ENCODE results near the gene HECTD4.

The HECTD4 gene

DNA sequence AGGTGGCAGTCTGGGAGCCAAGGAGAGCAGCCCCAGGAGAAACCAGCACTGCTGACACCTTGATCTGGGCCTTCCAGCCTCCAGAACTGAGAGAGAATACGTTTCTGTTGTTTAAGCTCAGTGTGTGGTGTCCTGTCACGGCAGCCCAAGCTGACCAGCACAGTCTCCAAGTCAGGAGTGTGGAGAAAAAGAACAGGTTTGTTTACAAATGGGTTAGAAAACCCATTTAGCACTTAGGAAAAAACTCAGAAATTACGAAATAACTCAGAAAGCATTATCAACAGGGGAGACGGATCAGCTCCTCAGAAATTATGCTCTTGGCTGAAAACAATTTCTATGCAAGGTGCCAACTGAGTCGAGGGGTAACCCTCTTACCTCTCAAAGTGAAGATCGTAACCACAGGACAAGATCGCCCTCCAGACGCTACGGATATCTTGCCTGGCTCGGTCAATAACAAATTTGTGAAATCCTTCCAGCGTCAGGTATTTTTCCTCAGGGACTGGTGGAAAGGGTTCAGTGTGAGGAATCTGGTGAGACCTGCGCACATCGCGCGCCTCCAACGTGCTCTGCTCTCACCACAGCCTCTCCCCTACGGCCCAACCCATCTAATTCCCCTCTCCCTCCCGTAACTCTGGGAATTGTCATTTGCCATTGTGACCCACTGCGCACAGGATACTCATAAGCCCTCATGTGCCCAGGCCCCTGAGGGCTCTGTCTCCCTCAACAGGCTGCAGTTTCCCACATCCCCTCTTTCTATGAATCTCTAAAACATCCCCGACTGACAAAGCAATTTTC, 206.7 kb downstream of the HECTD4 start:
- peak in 1 of 42 donors; percentile 13 for DNase-seq
- intact Hi-C loops (cut with DNase I): no loop called here

DNA sequence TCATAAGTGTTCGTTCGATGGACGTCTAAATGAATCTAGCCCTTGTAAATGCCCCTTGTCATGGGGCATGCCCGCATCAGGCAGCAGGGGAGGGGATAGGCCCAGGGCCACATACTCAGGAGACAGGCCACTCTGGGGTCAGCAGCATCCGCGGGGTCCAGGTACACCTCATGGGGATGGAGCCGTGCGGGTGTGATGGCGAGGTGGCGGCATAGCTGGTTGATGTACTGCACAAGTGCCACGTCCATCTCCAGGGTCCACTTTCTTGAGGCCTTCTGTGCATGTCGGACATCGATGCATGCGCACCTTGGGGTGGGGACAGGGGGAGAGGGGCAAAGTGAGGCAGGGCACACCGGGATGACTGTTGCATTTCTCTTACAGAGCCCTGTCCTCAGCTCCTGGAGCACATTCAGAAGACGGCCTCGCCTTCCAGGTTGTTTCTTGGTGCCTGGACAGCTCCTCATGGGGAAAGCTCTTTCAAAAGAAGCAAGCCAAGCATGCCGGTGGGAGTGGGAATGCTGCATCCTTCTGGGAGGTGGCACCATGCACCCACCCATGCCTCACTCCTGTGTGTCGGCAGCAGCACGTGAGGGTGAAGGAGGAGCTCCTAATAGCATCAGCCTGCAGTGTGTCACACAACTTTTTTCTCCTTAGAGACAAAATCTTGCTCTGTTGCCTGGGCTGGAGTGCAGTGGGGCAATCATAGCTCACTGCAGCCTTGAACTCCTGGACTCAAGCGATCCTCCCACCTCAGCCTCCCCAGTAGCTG, 209.5 kb downstream of the HECTD4 start:
- DNase-seq: peak in 12 of 42 donors; percentile 22 to 65 (median 34)
- intact Hi-C loops (cut with DNase I): no loop called here

DNA sequence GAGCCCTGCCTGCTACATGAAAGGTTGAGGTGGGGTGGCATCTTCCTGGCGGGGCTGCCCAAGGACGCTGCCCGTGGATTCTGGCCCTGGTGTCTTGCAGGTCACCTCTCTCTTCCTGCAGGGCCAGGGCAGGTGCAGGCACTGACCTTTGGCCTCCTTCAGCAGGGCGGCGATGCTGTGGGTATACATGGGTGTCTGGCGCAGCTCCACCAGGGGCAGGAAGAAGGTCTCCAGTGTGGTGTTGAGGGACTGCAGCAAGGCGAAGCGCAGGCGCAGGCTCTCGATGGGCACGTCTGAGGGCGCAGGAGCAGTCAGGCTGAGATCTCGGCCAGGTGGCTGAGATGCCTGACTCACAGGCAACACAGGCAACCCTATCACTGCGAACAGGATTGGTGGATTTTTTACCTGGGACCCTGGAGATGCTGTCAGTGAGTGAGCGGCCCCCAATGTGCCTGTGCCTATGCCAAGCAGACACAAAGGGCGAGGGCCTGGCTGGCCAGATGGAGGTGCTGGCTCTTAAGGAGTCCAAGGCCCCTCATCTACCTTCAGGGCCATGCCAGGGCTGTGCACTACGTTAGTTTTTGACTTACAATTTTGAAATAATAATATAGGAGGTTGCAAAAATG, 211.1 kb downstream of the HECTD4 start:
- intact Hi-C loops (cut with DNase I): no loop called here
- no peak for DNase-seq

DNA sequence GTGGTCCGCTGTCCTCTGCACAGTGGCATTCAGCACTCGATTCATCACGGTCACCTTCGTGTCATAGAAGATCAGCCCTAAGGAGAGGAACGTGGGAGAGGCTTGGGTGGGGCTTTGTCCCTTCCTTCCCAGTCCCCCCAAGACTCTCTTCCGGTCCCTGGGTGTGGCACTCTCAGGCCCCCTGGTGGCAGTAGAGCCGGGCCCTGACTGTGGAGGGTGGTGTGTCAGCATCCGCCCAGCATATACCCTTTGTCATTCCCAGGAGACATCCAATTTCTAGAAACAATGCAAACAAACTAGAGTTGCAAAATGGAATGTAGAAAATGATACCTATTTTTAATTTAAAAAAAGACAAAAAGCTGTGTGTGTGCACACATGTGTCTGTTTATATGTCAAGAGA, 211.9 kb downstream of the HECTD4 start:
- peak in 8 of 42 donors; percentile 7 to 69 (median 38) for DNase-seq
- intact Hi-C loops (cut with DNase I): no loop called here

DNA sequence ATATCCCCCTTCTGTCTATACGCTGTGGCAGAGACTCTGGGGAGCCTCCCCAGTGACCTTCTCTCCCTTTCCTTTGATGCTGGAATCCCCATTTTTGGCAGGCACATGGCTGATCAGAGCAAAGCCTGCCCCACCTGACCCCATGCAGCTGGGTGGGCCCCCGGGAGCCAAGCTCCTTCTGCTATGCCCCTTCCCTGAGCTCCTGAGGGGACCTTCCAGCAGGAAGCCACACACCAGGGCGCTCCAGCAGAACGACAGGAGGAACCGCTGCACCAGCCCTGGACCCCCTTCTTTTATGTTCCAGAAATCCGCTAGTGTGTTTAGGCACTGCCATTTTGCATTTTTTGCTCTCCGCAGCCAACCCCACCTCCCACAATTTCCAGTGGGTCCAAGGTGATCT, 212.3 kb downstream of the HECTD4 start:
- intact Hi-C loops (cut with DNase I): no loop called here
- DNase-seq: peak in 1 of 42 donors; percentile 11

DNA sequence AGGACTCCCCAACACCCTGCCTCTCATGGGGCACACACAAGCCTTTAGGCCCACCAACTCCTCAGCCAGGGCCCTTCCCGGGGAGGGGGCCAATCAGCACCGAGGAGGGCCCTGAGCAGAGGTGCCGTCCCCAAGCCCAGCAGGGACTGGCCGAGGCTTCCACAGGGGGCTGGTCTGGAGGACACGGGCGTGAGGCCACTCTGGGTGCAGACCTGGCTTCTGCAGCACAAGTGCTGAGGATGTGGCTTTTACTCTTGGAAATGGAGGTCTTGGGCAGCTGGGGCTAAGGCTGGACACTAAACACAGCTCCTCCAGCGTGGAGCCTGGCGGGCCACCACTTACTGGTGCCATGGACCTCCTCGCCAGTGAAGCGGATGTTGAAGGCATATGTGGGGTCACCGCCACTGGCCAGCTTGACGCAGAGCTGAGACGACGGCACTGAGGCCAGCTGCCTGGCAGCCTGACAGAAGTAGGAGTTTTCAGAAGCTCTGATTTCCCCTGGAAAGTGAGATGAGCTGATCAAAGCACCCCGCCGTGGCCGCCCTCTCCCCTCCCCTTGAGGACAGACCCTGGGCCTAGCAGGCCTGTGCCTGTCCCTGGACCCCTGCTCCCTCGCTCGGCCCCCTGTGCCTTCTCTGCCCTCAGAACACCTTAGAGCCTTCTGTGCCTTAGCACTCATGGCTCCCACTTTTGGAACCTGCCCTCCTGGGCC, 212.9 kb downstream of the HECTD4 start:
- peak in 5 of 42 donors; percentile 7 to 42 (median 18) for DNase-seq
- intact Hi-C loops (cut with DNase I): no loop called here

DNA sequence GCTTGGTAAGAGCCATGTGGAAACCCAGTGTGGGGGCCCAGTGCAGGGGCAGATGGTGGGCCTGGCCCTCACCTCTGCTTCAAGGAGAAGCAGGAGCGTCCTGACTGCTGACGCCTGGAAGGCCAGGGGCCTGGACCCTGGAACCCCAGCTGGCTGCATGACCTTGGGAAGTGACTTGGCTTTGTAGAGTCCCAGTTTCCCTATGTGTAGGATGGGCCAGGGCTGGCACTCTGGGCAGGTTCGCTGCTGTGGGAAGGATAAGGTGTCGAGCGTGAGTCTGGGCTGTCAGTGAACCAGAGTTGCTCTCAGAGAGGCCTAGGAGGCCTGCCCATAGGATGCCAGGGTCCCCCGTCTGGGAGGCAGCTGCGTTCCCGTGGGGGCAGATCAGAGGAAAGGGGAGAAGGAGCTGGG, 213.7 kb downstream of the HECTD4 start:
- intact Hi-C loops (cut with DNase I): no loop called here
- DNase-seq: peak in 2 of 42 donors; percentile 16 to 23

DNA sequence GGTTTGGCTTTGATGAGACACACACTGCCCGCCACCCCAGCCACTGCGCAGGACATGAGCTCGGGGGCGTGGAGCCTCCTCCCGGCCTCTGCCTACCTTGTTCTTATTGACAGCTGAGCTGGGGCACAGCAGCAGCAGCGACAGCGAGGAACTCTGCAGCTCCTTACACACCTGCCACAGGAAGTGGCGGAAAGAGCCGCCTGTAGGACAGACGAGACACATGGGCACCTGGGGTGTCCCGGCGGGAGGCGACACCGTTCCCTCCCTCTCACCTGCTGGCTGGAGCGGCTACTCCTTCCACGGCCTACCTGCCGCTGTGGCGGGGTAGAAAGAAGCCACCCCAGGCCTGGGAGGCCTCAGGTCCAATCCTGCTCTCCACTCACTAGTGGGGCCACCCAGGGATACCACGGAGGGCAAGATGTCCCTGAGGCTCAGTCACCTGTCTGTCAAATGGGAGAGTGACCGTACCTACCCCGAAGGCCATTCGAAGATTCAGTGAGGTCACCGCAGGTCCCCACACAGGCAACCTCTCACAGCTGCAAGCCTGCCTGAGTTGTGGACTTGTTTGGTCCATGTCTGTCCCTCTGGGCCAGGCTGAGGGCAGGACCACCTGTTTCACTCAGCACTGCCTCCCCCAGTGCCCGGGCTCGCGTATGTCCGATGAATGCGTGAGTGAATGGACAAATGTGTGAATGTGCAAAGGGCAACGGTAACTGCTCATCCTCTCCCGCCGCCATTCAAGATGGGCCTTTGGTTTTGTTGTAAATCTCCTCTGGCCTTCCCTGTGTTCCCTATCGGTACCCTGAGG, 214.3 kb downstream of the HECTD4 start:
- intact Hi-C loops (cut with DNase I): no loop called here
- DNase-seq: peak in 6 of 42 donors; percentile 13 to 40 (median 32)

DNA sequence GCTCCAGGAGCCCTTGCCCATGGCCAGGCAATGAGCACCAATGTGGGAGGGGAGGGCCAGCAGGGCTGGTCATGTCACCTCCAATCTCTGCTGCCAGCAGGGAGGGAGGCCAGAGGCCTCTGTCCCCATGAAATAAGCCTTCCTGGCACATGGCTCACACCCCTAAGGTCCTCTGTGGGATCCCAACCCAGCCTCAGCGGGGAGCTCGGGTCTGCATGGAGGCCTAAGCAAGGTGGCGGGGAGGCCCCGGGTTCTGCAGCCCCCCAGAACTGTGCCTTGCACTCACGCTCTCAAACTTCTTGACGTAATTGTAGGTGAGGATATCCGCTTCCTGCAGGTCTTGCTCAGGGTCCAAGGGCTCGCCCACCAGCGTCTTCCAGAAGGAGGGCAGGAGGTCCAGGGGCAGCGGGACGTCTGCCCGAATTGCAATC, 215.2 kb downstream of the HECTD4 start:
- intact Hi-C loops (cut with DNase I): no loop called here
- DNase-seq: peak in 3 of 42 donors; percentile 8 to 27 (median 14)

DNA sequence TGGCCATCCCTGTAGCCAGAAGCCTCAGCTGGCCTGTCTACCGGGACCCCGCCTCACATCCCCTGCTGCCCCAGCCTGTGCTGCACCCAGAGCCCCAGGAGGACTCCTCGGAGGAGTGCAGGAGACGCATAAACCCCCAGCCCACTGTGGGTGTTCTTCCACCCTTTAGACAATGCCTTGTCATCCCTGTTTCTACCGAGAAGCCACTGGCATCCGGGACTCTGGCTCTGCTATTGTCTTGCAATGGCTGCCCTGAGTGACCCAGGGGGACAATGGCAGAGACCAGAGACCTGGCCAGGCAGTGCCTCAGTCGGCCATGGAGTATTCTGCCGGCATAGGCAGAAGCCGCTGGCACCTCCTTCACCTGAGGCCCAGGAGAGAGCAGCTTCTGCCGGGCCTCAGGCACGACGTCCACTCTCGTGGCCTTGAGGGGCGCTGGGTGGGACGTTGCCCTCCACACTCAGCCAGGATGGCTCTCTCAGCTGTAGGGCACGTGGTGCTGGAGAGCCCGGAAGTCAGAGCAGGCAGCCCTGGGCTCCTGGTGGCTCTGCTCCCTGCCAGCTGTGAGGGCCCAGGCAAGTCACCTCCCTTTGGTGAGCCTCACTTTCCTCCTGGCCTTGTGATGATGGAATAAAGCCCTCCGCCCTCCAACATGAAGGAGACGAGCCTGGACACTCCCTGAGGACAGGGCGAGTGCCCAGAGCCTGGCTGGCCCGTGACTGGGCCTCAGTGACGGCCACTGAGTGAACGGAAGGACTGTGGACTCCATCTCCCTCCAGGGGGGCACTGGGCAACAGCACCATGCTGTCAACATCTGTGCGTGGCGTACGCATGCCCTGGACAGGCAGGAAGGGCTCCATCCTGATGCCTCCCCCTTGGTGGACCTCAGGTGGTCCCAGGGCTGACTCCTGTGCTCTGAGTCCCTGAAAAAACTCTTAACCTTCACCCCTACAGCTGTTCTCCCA, 215.9 kb downstream of the HECTD4 start:
- DNase-seq: peak in 10 of 42 donors; percentile 2 to 19 (median 6)
- intact Hi-C loops (cut with DNase I): no loop called here

DNA sequence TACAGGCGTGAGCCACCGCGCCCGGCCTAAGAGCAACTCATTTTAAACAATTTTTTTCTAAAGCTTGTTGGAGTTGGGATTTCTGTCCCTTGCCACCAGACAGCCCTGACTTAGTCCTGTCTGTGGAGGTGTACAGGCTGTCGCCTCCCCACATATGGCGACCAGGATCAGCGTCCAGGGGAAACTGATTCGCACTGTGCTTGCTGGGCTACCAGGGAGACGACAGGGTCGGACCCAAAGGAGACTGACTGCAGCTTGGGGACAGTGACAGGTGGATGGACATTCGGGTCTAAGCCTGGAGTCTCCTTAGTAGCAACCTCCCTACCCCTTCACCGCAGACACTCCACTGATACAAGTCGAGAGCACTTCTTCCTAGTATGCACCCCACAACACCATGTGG, 216.6 kb downstream of the HECTD4 start:
- intact Hi-C loops (cut with DNase I): no loop called here
- DNase-seq: peak in 10 of 42 donors; percentile 0 to 28 (median 6)

DNA sequence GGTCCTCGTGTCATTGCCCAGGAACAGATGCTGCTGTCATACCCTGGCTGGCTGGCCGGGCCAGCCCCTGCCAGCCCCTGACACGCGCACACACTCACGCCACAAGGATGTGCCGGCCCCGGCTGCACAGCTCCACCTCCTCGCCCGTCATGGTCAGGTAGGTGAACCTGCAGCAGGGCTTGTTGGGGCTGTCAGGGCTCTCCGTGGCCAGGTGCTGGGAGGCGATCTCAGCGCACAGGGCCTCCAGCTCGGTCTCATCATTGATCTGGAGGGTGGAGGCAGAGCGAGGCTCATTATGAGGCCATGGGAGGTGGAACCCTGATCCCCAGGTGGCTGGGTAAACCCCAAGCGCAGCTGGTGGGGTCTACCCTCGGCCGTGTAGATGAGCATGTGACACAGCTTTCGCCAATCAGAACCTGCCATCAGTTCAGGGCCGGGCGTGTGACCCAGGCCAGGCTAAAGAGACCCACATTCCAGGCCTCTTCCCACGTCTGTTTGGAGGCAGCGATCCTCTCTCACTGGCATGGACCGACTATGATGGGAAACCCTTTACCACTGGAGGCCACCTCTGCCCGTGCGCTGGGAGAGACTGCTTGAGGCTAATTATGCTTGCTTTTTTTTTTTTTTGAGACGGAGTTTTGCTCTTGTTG, 218.1 kb downstream of the HECTD4 start:
- DNase-seq: peak in 7 of 42 donors; percentile 5 to 26 (median 13)
- intact Hi-C loops (cut with DNase I): no loop called here

DNA sequence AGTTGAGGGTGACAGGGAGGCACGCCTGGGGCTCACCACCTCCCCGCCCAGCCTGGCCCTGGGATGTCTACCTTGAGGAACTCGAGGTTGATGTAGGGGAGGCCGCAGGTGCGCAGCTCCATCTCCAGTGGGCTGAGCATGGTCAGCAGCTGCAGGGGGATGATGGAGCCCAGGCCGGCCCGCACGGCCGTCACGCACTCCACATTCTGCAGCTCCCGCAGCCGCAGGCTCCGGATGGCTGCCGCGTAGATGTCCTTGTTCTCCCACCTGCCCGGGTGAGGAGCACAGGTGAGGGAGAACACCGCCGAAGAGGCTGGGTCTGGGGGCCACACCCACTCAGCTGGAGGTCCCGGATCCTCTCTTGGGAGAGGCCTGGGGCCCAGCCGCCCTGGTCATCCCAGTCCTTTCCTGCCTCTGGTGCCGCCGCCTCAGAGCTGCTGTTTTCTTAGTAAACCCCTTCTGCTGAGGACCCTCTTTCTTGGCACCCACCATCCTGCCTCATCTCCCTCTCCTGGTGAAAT, 218.7 kb downstream of the HECTD4 start:
- intact Hi-C loops (cut with DNase I): no loop called here
- peak in 6 of 42 donors; percentile 1 to 33 (median 6) for DNase-seq

DNA sequence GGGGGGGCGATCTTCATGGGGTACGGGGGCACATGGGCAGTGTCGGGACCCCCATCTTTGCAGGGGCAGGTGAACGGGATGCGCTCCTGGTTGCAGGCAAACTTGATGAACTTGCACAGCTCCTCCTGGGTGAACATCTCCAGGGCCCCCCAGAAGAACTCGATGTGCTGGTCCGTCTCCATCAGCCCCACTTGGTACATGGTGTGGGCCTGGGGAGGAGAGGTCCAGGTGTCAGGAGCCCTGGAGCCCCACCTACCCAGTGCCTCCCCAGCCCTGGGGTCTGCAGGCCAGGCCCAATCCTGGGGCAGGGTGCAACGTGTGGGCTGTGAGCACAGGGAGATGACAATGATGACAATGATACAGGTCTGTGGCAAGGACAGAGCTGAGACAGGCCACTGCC, 219.2 kb downstream of the HECTD4 start:
- peak in 3 of 42 donors; percentile 6 to 19 (median 8) for DNase-seq
- intact Hi-C loops (cut with DNase I): no loop called here

DNA sequence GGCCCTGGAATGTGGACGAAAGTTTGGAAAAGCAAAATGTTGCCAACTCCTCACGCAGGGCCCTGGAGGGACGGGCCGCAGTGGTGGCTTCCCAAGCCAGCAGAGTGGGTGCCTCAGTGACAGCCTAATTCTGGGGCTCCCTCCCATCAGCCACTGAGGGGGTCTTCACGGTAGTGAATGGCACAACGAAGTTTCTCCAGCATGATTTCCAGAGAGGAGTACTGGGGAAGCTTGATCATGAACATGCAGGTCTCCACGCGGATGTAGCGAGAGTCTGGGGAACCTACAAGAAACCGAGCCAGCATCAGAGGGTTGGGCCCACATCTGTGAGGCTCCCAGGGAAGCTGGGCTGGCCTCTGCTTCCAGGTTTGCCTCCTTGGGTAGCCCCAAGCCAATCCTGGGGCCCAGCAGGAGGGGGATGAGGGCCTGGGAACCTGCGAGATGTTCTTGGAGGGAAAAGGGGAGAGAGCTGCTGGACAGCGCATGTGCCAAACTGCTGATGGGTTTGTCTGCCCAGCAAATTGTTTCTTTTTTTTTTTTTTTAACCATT, 219.9 kb downstream of the HECTD4 start:
- intact Hi-C loops (cut with DNase I): no loop called here
- DNase-seq: peak in 5 of 42 donors; percentile 7 to 36 (median 26)

DNA sequence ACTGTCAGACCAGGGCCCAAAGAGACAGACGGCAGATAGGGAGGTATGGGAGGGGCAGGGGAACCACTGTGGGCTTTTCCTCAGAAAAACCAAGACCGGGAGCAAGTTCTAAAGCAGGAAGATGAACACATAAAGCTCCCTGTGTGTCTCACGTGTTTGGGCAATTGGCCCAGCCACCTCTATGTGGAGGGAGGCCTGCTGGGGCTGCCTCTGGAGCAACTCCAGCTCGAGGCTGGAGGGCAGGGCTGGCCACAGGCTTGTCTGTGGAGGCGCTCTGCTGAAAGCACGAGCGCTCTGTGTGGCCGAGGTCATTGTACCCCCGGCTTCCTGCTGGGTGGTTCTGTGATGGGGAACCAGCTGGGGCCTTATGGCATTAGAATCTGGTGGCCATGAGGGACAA, 220.5 kb downstream of the HECTD4 start:
- DNase-seq: peak in 6 of 42 donors; percentile 12 to 43 (median 30)
- intact Hi-C loops (cut with DNase I): no loop called here

Measured in head of caudate nucleus (tissue), 42 donors.